Suppressor macrophage treated with lipopolysaccharide for 1 hour (primary cell): Measurements from ENCODE around the gene INPP4B.
A peak's percentile ranks its signal among the peaks of the same experiment; 100 is the strongest.

Experiments used
- DNase-seq, 3 donors: peaks; one replicate each; pipeline ENCODE4 v3.0.0-alpha.2; 2020 to 2022

The INPP4B gene

GRCh38 chr4:142331646-142332045 is 514.5 kb downstream of the INPP4B start:
- no peak for DNase-seq

- no peak for DNase-seq
Observed at GRCh38 chr4:142331132-142331531, 515.0 kb downstream of the INPP4B start.

GRCh38 chr4:142330311-142330710 is 515.8 kb downstream of the INPP4B start:
- no peak for DNase-seq

- no peak for DNase-seq
Observed at GRCh38 chr4:142329313-142329712, 516.8 kb downstream of the INPP4B start.

- DNase-seq: no peak
Observed at GRCh38 chr4:142326181-142326580, 519.9 kb downstream of the INPP4B start.

GRCh38 chr4:142324572-142324971 is 521.5 kb downstream of the INPP4B start:
- DNase-seq: no peak

GRCh38 chr4:142322996-142323395 is 523.1 kb downstream of the INPP4B start:
- DNase-seq: no peak

GRCh38 chr4:142318280-142318679 is 527.8 kb downstream of the INPP4B start:
- DNase-seq: no peak

GRCh38 chr4:142316913-142317312 is 529.2 kb downstream of the INPP4B start:
- no peak for DNase-seq

GRCh38 chr4:142316025-142316424 is 530.1 kb downstream of the INPP4B start:
- DNase-seq: no peak

- DNase-seq: no peak
Observed at GRCh38 chr4:142314686-142315085, 531.4 kb downstream of the INPP4B start.

GRCh38 chr4:142314247-142314646 is 531.9 kb downstream of the INPP4B start:
- DNase-seq: no peak

GRCh38 chr4:142312391-142312790 is 533.7 kb downstream of the INPP4B start:
- DNase-seq: no peak

GRCh38 chr4:142311916-142312315 is 534.2 kb downstream of the INPP4B start:
- no peak for DNase-seq

- DNase-seq: no peak
Observed at GRCh38 chr4:142309772-142310171, 536.3 kb downstream of the INPP4B start.

- DNase-seq: no peak
Observed at GRCh38 chr4:142307857-142308256, 538.2 kb downstream of the INPP4B start.

GRCh38 chr4:142297313-142297712 is 548.8 kb downstream of the INPP4B start:
- DNase-seq: no peak

- DNase-seq: no peak
Observed at GRCh38 chr4:142293536-142293935, 552.6 kb downstream of the INPP4B start.

GRCh38 chr4:142292231-142292630 is 553.9 kb downstream of the INPP4B start:
- DNase-seq: no peak

GRCh38 chr4:142291299-142292050 is 554.6 kb downstream of the INPP4B start:
- DNase-seq: no peak

GRCh38 chr4:142287371-142287770 is 558.7 kb downstream of the INPP4B start:
- no peak for DNase-seq

GRCh38 chr4:142285222-142285583 is 560.9 kb downstream of the INPP4B start:
- DNase-seq: no peak

GRCh38 chr4:142284402-142285221 is 561.5 kb downstream of the INPP4B start:
- peak in 1 of 3 donors; percentile 3 for DNase-seq

- DNase-seq: peak; percentile 25 to 44 (median 26)
Observed at GRCh38 chr4:142282870-142283431, 563.1 kb downstream of the INPP4B start.
